OCI-M2 (cell line): ENCODE measurements around the gene PLXNA4.
"Not testable (repeated sequence)": the region's sequence is repeated elsewhere in the genome, so short reads cannot be mapped to it uniquely, and the experiment has no call there.

Source experiments
- DNase-seq: peaks from one replicate; lab custom pipeline; 2025; ENCODE audit not compliant: unreplicated experiment; lab: John Stamatoyannopoulos, UW

The PLXNA4 gene

GRCh38 chr7:132575982-132576720, at the start of gene PLXNA4:
TSS of gene PLXNA4 (minus strand) at chr7:132576470. CDS start at chr7:132508693, 67,777 bp downstream.
- DNase-seq: no peak

- no peak for DNase-seq
Measured at GRCh38 chr7:132625651-132626050, 49.4 kb upstream of the PLXNA4 start.

- DNase-seq: no peak
Measured at GRCh38 chr7:132622081-132622480, 45.8 kb upstream of the PLXNA4 start.

- DNase-seq: no peak
Measured at GRCh38 chr7:132619967-132620366, 43.7 kb upstream of the PLXNA4 start.

- DNase-seq: no peak
Measured at GRCh38 chr7:132618956-132619305, 42.7 kb upstream of the PLXNA4 start.

GRCh38 chr7:132618271-132618955, 42.1 kb upstream of the PLXNA4 start:
- no peak for DNase-seq

- DNase-seq: no peak
Measured at GRCh38 chr7:132614428-132615318, 38.4 kb upstream of the PLXNA4 start.

GRCh38 chr7:132613737-132614136, 37.5 kb upstream of the PLXNA4 start:
- no peak for DNase-seq

- DNase-seq: no peak
Measured at GRCh38 chr7:132610995-132611394, 34.7 kb upstream of the PLXNA4 start.

- DNase-seq: no peak
Measured at GRCh38 chr7:132609906-132610520, 33.7 kb upstream of the PLXNA4 start.

- no peak for DNase-seq
Measured at GRCh38 chr7:132609222-132609621, 33.0 kb upstream of the PLXNA4 start.

GRCh38 chr7:132608523-132608922, 32.3 kb upstream of the PLXNA4 start:
- no peak for DNase-seq

GRCh38 chr7:132607656-132608055, 31.4 kb upstream of the PLXNA4 start:
- no peak for DNase-seq

GRCh38 chr7:132604121-132604520, 27.9 kb upstream of the PLXNA4 start:
- DNase-seq: no peak

GRCh38 chr7:132603220-132603833, 27.1 kb upstream of the PLXNA4 start:
- no peak for DNase-seq

GRCh38 chr7:132601783-132602182, 25.5 kb upstream of the PLXNA4 start:
- no peak for DNase-seq

- no peak for DNase-seq
Measured at GRCh38 chr7:132596588-132596987, 20.3 kb upstream of the PLXNA4 start.

- DNase-seq: not testable (repeated sequence)
Measured at GRCh38 chr7:132594741-132595140, 18.5 kb upstream of the PLXNA4 start.

- DNase-seq: no peak
Measured at GRCh38 chr7:132592936-132593335, 16.7 kb upstream of the PLXNA4 start.

GRCh38 chr7:132592231-132592920, 16.1 kb upstream of the PLXNA4 start:
- DNase-seq: no peak
